Transverse colon (tissue), 4 donors: ENCODE measurements around the gene ARHGAP45. TPM values are rescaled to one million over a fixed set of nuclear protein-coding genes. Genes with fewer than 3 reads are reported as not detected.

Experiments
- DNase-seq: peaks from one replicate; pipeline ENCODE4 v3.0.0-alpha.2; 2019
- H3K27ac ChIP-seq, 4 donors: fragments of 200-600 bp; sonication (generic); 2 replicates each; pipeline ENCODE4 v1.5.1; 2016 to 2018; ENCODE audit warnings: inconsistent platforms in 4 of 4
- H3K27me3 ChIP-seq: fragments of 200-600 bp; sonication (generic); 2 replicates; pipeline ENCODE4 v1.5.1; 2017; ENCODE audit warnings: inconsistent platforms
- H3K36me3 ChIP-seq, 4 donors: fragments of 200-600 bp; sonication (generic); 2 replicates each; pipeline ENCODE4 v1.5.1; 2017 to 2019; ENCODE audit warnings: inconsistent platforms in 4 of 4
- H3K4me1 ChIP-seq, 4 donors: fragments of 200-600 bp; sonication (generic); 2 replicates each; pipeline ENCODE4 v1.5.1; 2017 to 2020; ENCODE audit warnings: inconsistent platforms in 4 of 4
- H3K4me3 ChIP-seq, 4 donors: fragments of 200-600 bp; sonication (generic); 1 replicate in 1 of 4; 2 replicates in 3 of 4; pipeline versions ENCODE4 v1.5.1 to v1.6.1; 2017 to 2019; ENCODE audit warnings: inconsistent platforms in 4 of 4
- H3K9me3 ChIP-seq, 2 donors: fragments of 200-600 bp; sonication (generic); 2 replicates each; pipeline ENCODE4 v1.5.1; 2017 to 2019; ENCODE audit warnings: inconsistent platforms in 2 of 2
- CTCF ChIP-seq, 5 experiments: fragments of 200-600 bp in 3 of 5; fragments of 450-650 bp in 2 of 5; sonication (generic) in 3 of 5; IDR thresholded peaks; 1 replicate in 2 of 5; 2 replicates in 3 of 5; pipeline ENCODE4 v1.5.1; 2016 to 2017; ENCODE audit warnings: antibody characterized with exemption in 5 of 5, inconsistent platforms in 3 of 5, mild to moderate bottlenecking in 2 of 5, moderate library complexity in 1 of 5
- EP300 ChIP-seq: sonication (generic); formaldehyde crosslinking; IDR thresholded peaks from one replicate; pipeline ENCODE4 v1.6.1; 2017; ENCODE audit warnings: antibody characterized with exemption, low read depth
- POLR2A ChIP-seq: fragments of 450-650 bp; IDR thresholded peaks from one replicate; pipeline ENCODE4 v1.6.1; 2016; ENCODE audit warnings: antibody characterized with exemption, mild to moderate bottlenecking, moderate library complexity
- POLR2AphosphoS5 ChIP-seq, 3 donors: sonication (generic); formaldehyde crosslinking; IDR thresholded peaks; one replicate each; pipeline ENCODE4 v1.6.1; 2016; ENCODE audit warnings: antibody characterized with exemption in 3 of 3
- WGBS, 2 donors: methylation state at CpG; one replicate each; pipeline ENCODE4 v1.1.5; 2018; ENCODE audit warnings: low coverage in 1 of 2; 5-methylcytosine and 5-hydroxymethylcytosine counted together
- in situ Hi-C, 4 donors: fragments of 200-750 bp; cut with MboI; loops; one replicate each; pipeline versions ENCODE4 v1.15.0 to v1.15.1; 2017; ENCODE audit warnings: low sequenced_read_pairs in 3 of 4, low pct_ligation_motif_present in 1 of 4, low pct_unique_long_range_greater_than_20kb in 1 of 4
- intact Hi-C: fragments of 100-400 bp; cut with DNase I; formaldehyde crosslinking; loops from one replicate; pipeline ENCODE4 v1.15.1; 2023; ENCODE audit warnings: low total_unique reads
- total RNA-seq, 4 donors: library from RNA; depleted of rRNA; stranded (reverse); fragments of >200 nt; gene quantifications; one replicate each; pipeline ENCODE4 v1.1.0, GENCODE V29; 2016

ARHGAP45 gene
- total RNA-seq, 4 donors from 2014 or later: 10.0 to 174 (median 76.9) TPM

GRCh38 chr19:1091544-1092175, 24.7 kb downstream of the ARHGAP45 start:
- in situ Hi-C loops: no loop called here
- Histone ChIP-seq H3K27me3 (no peaks in the 10 kb centered on the region), H3K4me3 (no peak overlapping the region), H3K27ac (no peak overlapping the region), H3K9me3 (no peaks in the 10 kb centered on the region), H3K36me3 (peaks cover 0 to 19% (median 8%) of the 10 kb centered on the region in 4 donors), H3K4me1 (peaks cover 14 to 35% (median 27%) of the 10 kb centered on the region in 4 donors)
- WGBS, 2 donors: 85% methylated on average over 3 of the region's 27 CpGs; no CpG with 5 or more reads in 1 of the 2 donors
- intact Hi-C loops: no loop called here
- TF ChIP-seq CTCF (IDR thresholded peaks at IDR 0.05) (no peak), POLR2AphosphoS5 (IDR thresholded peaks at IDR 0.05) (no peak), POLR2A (no peak), EP300 (no peak)
- DNase-seq: no peak

GRCh38 chr19:1093330-1093729, 26.4 kb downstream of the ARHGAP45 start:
- 75 to 88% methylated on average over 2 to 15 of the region's 15 CpGs for WGBS, 2 donors
- intact Hi-C loops: no loop called here
- Histone ChIP-seq H3K4me1 (peaks cover 12 to 38% (median 28%) of the 10 kb centered on the region in 4 donors), H3K9me3 (no peaks in the 10 kb centered on the region), H3K27me3 (no peaks in the 10 kb centered on the region), H3K36me3 (peaks cover 0 to 19% (median 8%) of the 10 kb centered on the region in 4 donors), H3K27ac (peak overlapping the region in 1 of 4 donors; percentile 85), H3K4me3 (no peak overlapping the region)
- in situ Hi-C loops: no loop called here
- no peak for TF ChIP-seq EP300
- no peak for TF ChIP-seq POLR2AphosphoS5 (IDR thresholded peaks at IDR 0.05)
- no peak for TF ChIP-seq CTCF (IDR thresholded peaks at IDR 0.05)
- TF ChIP-seq POLR2A: no peak
- no peak for DNase-seq

GRCh38 chr19:1093811-1094553, 27.0 kb downstream of the ARHGAP45 start:
- H3K36me3 ChIP-seq: peaks cover 0 to 18% (median 8%) of the 10 kb centered on the region in 4 donors
- 0 to 55% methylated on average over 1 to 27 of the region's 32 CpGs for WGBS, 2 donors
- H3K9me3 ChIP-seq: no peaks in the 10 kb centered on the region
- no peak for TF ChIP-seq EP300
- peak overlapping the region in 3 of 4 donors; percentile 79 to 88 (median 85) for H3K27ac ChIP-seq
- H3K27me3 ChIP-seq: no peaks in the 10 kb centered on the region
- peak overlapping the region; percentile 89 to 98 (median 92) for H3K4me3 ChIP-seq
- in situ Hi-C loops: no loop called here
- DNase-seq: no peak
- intact Hi-C loops: no loop called here
- peaks cover 12 to 40% (median 31%) of the 10 kb centered on the region in 4 donors for H3K4me1 ChIP-seq

GRCh38 chr19:1094655-1094977, 27.6 kb downstream of the ARHGAP45 start:
- WGBS, 2 donors: 0 to 1% methylated on average over 3 to 16 of the region's 19 CpGs
- Histone ChIP-seq H3K27me3 (no peaks in the 10 kb centered on the region), H3K27ac (peak overlapping the region; percentile 79 to 88 (median 86)), H3K36me3 (peaks cover 0 to 15% (median 6%) of the 10 kb centered on the region in 4 donors), H3K4me1 (peaks cover 12 to 46% (median 32%) of the 10 kb centered on the region in 4 donors), H3K9me3 (no peaks in the 10 kb centered on the region), H3K4me3 (peak overlapping the region; percentile 89 to 98 (median 92))
- intact Hi-C loops: no loop called here
- TF ChIP-seq POLR2A (no peak), EP300 (no peak), CTCF (IDR thresholded peaks at IDR 0.05) (no peak), POLR2AphosphoS5 (IDR thresholded peaks at IDR 0.05) (no peak)
- in situ Hi-C loops: no loop called here
- no peak for DNase-seq
